Keratinocyte (primary cell): ENCODE measurements around the gene ANKRD13A.

Experiments used
- EZH2 ChIP-seq: IDR thresholded peaks from one replicate; pipeline ENCODE4 v1.6.1; 2012; ENCODE audit warnings: inconsistent platforms, mild to moderate bottlenecking, low read length, moderate library complexity
- TF ChIP-seq, protein P1 (sequence below), 3 experiments: IDR thresholded peaks in 1 of 3; conservative IDR thresholded peaks in 1 of 3; optimal IDR thresholded peaks in 1 of 3; 2 replicates in 2 of 3; 3 replicates in 1 of 3; pipeline versions ENCODE3 to v1.5.1; 2011; ENCODE audit warnings: low read length in 3 of 3, mild to moderate bottlenecking in 3 of 3, moderate library complexity in 2 of 3, control low read depth in 1 of 3, inconsistent platforms in 1 of 3; ENCODE audit not compliant: insufficient read depth in 2 of 3; ENCODE audit errors: extremely low read depth in 1 of 3

DNA sequence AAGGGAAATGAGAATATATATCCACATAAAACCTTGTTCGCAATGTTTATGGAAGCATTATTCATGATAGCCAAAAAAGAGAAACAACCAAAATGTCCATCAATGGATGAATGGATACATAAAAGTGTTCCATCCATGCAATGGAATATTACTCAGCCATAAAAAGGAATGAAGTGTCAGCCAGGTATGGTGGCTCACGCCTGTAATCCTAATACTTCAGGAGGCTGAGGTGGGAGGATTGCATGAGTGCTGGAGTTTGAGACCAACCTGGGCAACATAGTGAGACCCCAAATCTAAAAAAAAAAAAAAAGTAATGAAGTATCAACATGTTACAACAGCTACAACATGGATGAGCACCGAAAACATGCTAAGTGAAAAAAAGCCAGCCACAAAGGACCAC, 72.7 kb downstream of the ANKRD13A start:
- TF ChIP-seq, protein P1, sequence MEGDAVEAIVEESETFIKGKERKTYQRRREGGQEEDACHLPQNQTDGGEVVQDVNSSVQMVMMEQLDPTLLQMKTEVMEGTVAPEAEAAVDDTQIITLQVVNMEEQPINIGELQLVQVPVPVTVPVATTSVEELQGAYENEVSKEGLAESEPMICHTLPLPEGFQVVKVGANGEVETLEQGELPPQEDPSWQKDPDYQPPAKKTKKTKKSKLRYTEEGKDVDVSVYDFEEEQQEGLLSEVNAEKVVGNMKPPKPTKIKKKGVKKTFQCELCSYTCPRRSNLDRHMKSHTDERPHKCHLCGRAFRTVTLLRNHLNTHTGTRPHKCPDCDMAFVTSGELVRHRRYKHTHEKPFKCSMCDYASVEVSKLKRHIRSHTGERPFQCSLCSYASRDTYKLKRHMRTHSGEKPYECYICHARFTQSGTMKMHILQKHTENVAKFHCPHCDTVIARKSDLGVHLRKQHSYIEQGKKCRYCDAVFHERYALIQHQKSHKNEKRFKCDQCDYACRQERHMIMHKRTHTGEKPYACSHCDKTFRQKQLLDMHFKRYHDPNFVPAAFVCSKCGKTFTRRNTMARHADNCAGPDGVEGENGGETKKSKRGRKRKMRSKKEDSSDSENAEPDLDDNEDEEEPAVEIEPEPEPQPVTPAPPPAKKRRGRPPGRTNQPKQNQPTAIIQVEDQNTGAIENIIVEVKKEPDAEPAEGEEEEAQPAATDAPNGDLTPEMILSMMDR (optimal IDR thresholded peaks at IDR 0.05 in 1 of 3, IDR thresholded peaks at IDR 0.05 in 1 of 3, conservative IDR thresholded peaks at IDR 0.05 in 1 of 3; ENCODE audit: extremely low read depth in 1 of 3, insufficient read depth in 2 of 3, low read length in 3 of 3) = no peak
- no peak for TF ChIP-seq EZH2
